NCI-H82 treated with DMSO at 0.1 percent for 48 hours (cell line): ENCODE results near the gene PPP2R5C.
"Not testable (repeated sequence)": the region's sequence is repeated elsewhere in the genome, so short reads cannot be mapped to it uniquely, and the experiment has no call there.

Experiments used
- DNase-seq: peaks from one replicate; lab custom pipeline; 2025; ENCODE audit not compliant: unreplicated experiment; lab: John Stamatoyannopoulos, UW

PPP2R5C gene

GRCh38 chr14:101726954-101727302, 34.6 kb upstream of the PPP2R5C start:
- DNase-seq, result no peak

GRCh38 chr14:101727611-101728366, 33.7 kb upstream of the PPP2R5C start:
- DNase-seq, result no peak

DNA sequence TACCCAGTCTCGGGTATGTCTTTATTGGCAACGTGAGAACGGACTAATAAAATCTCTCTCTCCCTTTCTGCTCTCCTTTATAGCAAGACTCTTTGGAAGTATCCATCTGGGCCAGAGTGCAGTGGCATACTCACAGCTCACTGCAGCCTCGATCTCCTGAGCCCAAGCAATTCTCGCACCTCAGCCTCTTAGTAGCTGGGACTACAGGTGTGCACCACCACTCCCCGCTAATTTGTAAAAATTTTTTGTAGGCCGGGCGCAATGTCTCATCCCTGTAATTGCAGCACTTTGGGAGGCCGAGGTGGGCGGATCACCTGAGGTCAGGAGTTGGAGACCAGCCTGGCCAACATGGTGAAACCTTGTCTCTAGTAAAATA, 33.2 kb upstream of the PPP2R5C start:
- DNase-seq, result no peak

- DNase-seq, result no peak
Observed at GRCh38 chr14:101729382-101729781, 32.1 kb upstream of the PPP2R5C start.

DNA sequence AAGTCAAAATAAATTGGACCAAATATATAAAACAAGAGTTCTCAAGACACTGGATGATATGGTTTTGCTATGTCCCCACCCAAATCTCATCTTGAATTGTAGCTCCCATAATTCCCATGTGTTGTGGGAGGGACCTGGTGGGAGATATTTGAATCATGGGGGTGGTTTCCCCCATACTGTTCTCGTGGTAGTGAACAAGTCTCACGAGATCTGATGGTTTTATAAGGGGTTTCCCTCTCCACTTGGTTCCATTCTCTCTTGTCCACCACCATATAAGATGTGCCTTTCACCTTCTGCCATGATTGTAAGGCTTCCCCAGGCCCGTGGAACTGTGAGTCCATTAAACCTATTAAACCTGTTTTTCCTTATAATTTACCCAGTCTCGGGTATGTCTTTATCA, 31.4 kb upstream of the PPP2R5C start:
- not testable (repeated sequence) for DNase-seq

- DNase-seq, result no peak
Observed at GRCh38 chr14:101730626-101731186, 30.8 kb upstream of the PPP2R5C start.

- no peak for DNase-seq
Observed at GRCh38 chr14:101731187-101732080, 30.1 kb upstream of the PPP2R5C start.

GRCh38 chr14:101732118-101732517, 29.4 kb upstream of the PPP2R5C start:
- no peak for DNase-seq

- no peak for DNase-seq
Observed at GRCh38 chr14:101733211-101733610, 28.3 kb upstream of the PPP2R5C start.

- no peak for DNase-seq
Observed at GRCh38 chr14:101734246-101734847, 27.2 kb upstream of the PPP2R5C start.

- no peak for DNase-seq
Observed at GRCh38 chr14:101735453-101735852, 26.1 kb upstream of the PPP2R5C start.

DNA sequence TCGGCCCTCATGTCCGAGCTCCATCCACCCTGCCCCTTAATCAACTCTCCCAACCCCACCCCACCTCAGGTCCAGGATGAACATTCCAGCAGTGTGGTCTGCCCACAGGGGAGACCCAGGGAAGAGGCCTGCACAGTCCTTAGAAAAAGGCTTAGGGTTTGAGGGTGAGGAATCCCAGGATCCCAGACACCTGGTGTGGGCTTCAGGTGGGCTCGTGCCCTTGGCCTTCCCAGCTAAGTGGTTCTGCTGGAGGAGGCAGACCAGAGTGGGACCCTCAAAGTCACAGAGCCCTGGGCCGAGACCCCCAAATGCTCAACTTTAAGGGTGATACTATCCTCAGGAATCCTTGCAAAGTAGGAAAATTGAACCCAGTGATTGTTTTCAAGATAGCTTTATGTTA, 25.4 kb upstream of the PPP2R5C start:
- DNase-seq, result no peak

GRCh38 chr14:101736585-101736984, 24.9 kb upstream of the PPP2R5C start:
- DNase-seq, result no peak

- no peak for DNase-seq
Observed at GRCh38 chr14:101737414-101738339, 23.8 kb upstream of the PPP2R5C start.

- no peak for DNase-seq
Observed at GRCh38 chr14:101738703-101739320, 22.7 kb upstream of the PPP2R5C start.

DNA sequence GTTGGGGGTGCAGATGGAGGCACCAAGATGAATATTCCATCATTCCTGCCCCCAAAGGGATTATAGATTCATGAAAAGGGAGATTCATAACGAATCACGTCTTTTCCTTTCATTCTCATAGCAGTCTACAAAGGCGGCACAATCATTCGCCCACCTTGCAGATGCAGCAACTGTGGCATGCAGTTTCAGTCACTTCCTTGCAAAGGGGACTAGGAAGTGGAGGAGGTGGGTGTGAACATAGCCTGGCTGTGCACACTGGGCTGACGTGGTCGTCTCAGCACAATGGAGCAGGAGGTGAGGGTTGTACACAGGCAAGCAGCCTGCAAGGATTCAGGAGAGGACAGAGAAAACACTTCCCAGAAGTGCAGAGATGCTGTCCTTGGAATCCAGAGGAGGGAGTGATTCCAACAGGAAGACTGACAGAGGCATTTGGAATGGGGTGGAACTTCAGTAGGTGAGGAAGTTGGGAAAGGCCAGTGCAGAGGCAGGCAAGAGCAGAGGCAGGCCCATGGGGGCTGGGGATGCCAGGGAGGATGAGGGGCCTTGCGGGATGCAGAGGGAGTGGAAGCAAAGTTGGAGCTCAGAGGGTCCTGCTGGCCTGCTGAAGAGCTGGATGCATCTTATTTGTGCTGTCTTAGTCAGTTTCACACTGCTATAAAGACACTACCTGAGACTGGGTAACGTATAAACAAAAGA, 21.9 kb upstream of the PPP2R5C start:
- no peak for DNase-seq

DNA sequence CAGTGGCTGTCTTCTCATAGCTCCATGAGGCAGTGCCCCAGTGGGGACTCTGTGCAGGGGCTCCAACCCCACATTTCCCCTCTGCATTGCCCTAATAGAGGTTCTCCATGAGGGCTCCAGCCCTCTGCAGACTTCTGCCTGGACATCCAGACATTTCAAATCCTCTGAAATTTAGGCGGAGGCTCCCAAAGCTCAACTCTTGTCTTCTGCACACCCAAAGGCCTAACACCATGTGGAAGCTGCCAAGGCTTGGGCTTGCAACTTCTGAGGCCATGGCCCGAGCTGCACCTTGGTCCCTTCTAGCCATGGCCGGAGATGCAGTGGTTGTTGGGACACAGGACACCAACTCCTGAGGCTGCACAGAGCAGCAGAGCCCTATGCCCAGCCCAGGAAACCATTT, 20.5 kb upstream of the PPP2R5C start:
- DNase-seq, result no peak

DNA sequence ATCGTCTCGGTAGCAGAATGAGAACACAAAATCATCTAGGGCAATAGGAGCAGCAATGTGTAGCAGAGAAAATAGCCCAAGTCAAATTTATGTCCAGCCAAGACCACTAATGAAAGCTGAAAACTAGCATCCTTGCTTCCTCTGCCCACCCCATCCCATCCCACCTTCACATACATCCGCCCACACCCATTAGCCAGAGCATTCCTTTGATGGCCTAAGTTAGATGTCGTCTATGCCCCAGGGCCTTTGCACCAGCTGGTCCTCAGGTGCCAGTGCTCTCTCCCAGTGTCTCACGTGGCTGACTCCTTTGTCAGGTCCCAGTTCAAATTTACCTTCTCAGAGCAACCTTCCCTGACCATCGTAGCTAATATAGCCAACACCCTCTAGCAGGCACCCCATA, 17.8 kb upstream of the PPP2R5C start:
- no peak for DNase-seq

GRCh38 chr14:101744382-101744781, 17.1 kb upstream of the PPP2R5C start:
- not testable (repeated sequence) for DNase-seq
